Keratinocyte (primary cell): Measurements from ENCODE around the gene PARD6G. TPM values are rescaled to one million over a fixed set of nuclear protein-coding genes. Genes with fewer than 3 reads are reported as not detected.

ENCODE experiments used
- DNase-seq: peaks from one replicate; pipeline ENCODE4 v3.0.0-alpha.2; 2011; ENCODE audit warnings: low read depth, missing footprints, low spot score
- FAIRE-seq: peaks from 2 replicates; lab custom pipeline; 2011; peaks lifted over from hg19 to GRCh38; lab: Jason Lieb, UNC
- H2AFZ ChIP-seq: 2 replicates; pipeline ENCODE4 v1.6.0; 2012; ENCODE audit warnings: low read length, control low read depth, inconsistent platforms; ENCODE audit not compliant: control insufficient read depth
- H3K27ac ChIP-seq: 2 replicates; pipeline ENCODE4 v1.5.1; 2011; ENCODE audit warnings: low read length; ENCODE audit not compliant: control insufficient read depth, insufficient read depth
- H3K27me3 ChIP-seq: 3 replicates; pipeline ENCODE4 v1.6.0; 2011; ENCODE audit warnings: low read length; ENCODE audit not compliant: control insufficient read depth, insufficient read depth; ENCODE audit errors: extremely low read depth
- H3K36me3 ChIP-seq, 2 experiments: 2 replicates in 1 of 2; 3 replicates in 1 of 2; pipeline ENCODE4 v1.5.1; 2011; ENCODE audit warnings: low read length in 2 of 2, mild to moderate bottlenecking in 1 of 2; ENCODE audit not compliant: control insufficient read depth in 2 of 2, insufficient read depth in 2 of 2; ENCODE audit errors: extremely low read depth in 1 of 2
- H3K4me1 ChIP-seq: 3 replicates; pipeline ENCODE4 v1.5.1; 2011; ENCODE audit warnings: low read length; ENCODE audit not compliant: control insufficient read depth, insufficient read depth; ENCODE audit errors: extremely low read depth
- H3K4me2 ChIP-seq: 3 replicates; pipeline ENCODE4 v1.6.0; 2011; ENCODE audit warnings: low read depth, low read length; ENCODE audit not compliant: control insufficient read depth, insufficient read depth; ENCODE audit errors: extremely low read depth
- H3K4me3 ChIP-seq, 3 experiments: fragments of 200-600 bp in 1 of 3; sonication (generic) in 1 of 3; 2 replicates in 2 of 3; 3 replicates in 1 of 3; pipeline ENCODE4 v1.5.1; 2011 to 2016; ENCODE audit warnings: low read length in 3 of 3, mild to moderate bottlenecking in 3 of 3, control low read depth in 2 of 3, inconsistent platforms in 1 of 3, low read depth in 1 of 3, mixed read lengths in 1 of 3, mixed run types in 1 of 3, moderate library complexity in 1 of 3; ENCODE audit not compliant: control insufficient read depth in 2 of 3, insufficient read depth in 2 of 3; ENCODE audit errors: extremely low read depth in 1 of 3
- H3K79me2 ChIP-seq: 2 replicates; pipeline ENCODE4 v1.6.0; 2012; ENCODE audit warnings: low read length; ENCODE audit not compliant: control insufficient read depth, insufficient read depth
- H3K9ac ChIP-seq: 3 replicates; pipeline ENCODE4 v1.6.0; 2011; ENCODE audit warnings: low read length; ENCODE audit not compliant: control insufficient read depth, insufficient read depth; ENCODE audit errors: extremely low read depth
- H3K9me1 ChIP-seq: 3 replicates; pipeline ENCODE4 v1.6.0; 2011; ENCODE audit warnings: low read length; ENCODE audit not compliant: control insufficient read depth, insufficient read depth; ENCODE audit errors: extremely low read depth
- H3K9me3 ChIP-seq: 2 replicates; pipeline ENCODE4 v1.5.1; 2012; ENCODE audit warnings: low read depth, low read length; ENCODE audit not compliant: control insufficient read depth
- H4K20me1 ChIP-seq: 3 replicates; pipeline ENCODE4 v1.6.0; 2011; ENCODE audit warnings: low read length; ENCODE audit not compliant: control insufficient read depth, insufficient read depth; ENCODE audit errors: extremely low read depth
- CTCF ChIP-seq, 3 experiments: IDR thresholded peaks in 1 of 3; conservative IDR thresholded peaks in 1 of 3; optimal IDR thresholded peaks in 1 of 3; 2 replicates in 2 of 3; 3 replicates in 1 of 3; pipeline versions ENCODE3 to v1.5.1; 2011; ENCODE audit warnings: low read length in 3 of 3, mild to moderate bottlenecking in 3 of 3, moderate library complexity in 2 of 3, control low read depth in 1 of 3, inconsistent platforms in 1 of 3; ENCODE audit not compliant: insufficient read depth in 2 of 3; ENCODE audit errors: extremely low read depth in 1 of 3
- EZH2 ChIP-seq: IDR thresholded peaks from one replicate; pipeline ENCODE4 v1.6.1; 2012; ENCODE audit warnings: inconsistent platforms, mild to moderate bottlenecking, low read length, moderate library complexity
- dilution Hi-C: fragments of 300-500 bp; cut with MboI; formaldehyde crosslinking; loops from one replicate; pipeline ENCODE4 v1.7.0; 2020; ENCODE audit warnings: low sequenced_read_pairs; ENCODE audit not compliant: extremely low pct_ligation_motif_present
- polyA plus RNA-seq, 5 experiments: library from polyadenylated mRNA; depleted of rRNA in 3 of 5; stranded (reverse) in 3 of 5; stranded (forward) in 1 of 5; unstranded in 1 of 5; fragments of >200 nt; gene quantifications; 1 replicate in 1 of 5; 2 replicates in 3 of 5; 3 replicates in 1 of 5; pipeline versions ENCODE4 v1.2.1 to v1.2.3, GENCODE V29; 2011 to 2012; ENCODE audit warnings: missing spikeins in 2 of 5, low read depth in 1 of 5, low replicate concordance in 1 of 5

Gene PARD6G
- polyA plus RNA-seq, 1 donor (not counting 4 experiments of a cell fraction or from before 2014, with no cell fraction given): 21.3 TPM

- Histone ChIP-seq H3K27ac (peak overlapping the region; percentile 30), H3K79me2 (peaks cover 20% of the 10 kb centered on the region), H3K9ac (peak overlapping the region; percentile 7), H3K9me3 (no peaks in the 10 kb centered on the region), H3K9me1 (peaks cover 13% of the 10 kb centered on the region), H3K36me3 (no peaks in the 10 kb centered on the region), H4K20me1 (no peaks in the 10 kb centered on the region), H3K4me3 (no peak overlapping the region), H3K4me2 (peak overlapping the region; percentile 15), H2AFZ (no peak overlapping the region), H3K4me1 (peaks cover 71% of the 10 kb centered on the region), H3K27me3 (no peaks in the 10 kb centered on the region)
- TF ChIP-seq CTCF (optimal IDR thresholded peaks at IDR 0.05 in 1 of 3, IDR thresholded peaks at IDR 0.05 in 1 of 3, conservative IDR thresholded peaks at IDR 0.05 in 1 of 3; ENCODE audit: extremely low read depth in 1 of 3, insufficient read depth in 2 of 3, low read length in 3 of 3) (no peak), EZH2 (no peak)
- dilution Hi-C loops: no loop called here
- peak; percentile 85 for FAIRE-seq
- no peak for DNase-seq
Observed at GRCh38 chr18:80175451-80176204, 71.7 kb downstream of the PARD6G start.

GRCh38 chr18:80173060-80173459 lies 74.3 kb downstream of the PARD6G start:
- Histone ChIP-seq H2AFZ (no peak overlapping the region), H3K9me3 (no peaks in the 10 kb centered on the region), H3K27ac (no peak overlapping the region), H3K9ac (no peak overlapping the region), H4K20me1 (no peaks in the 10 kb centered on the region), H3K27me3 (no peaks in the 10 kb centered on the region), H3K4me1 (peaks cover 45% of the 10 kb centered on the region), H3K79me2 (peaks cover 20% of the 10 kb centered on the region), H3K4me2 (no peak overlapping the region), H3K36me3 (peaks cover 0 to 2% of the 10 kb centered on the region in 2 experiments), H3K9me1 (peaks cover 3% of the 10 kb centered on the region), H3K4me3 (no peak overlapping the region)
- dilution Hi-C loops: no loop called here
- FAIRE-seq (no peak), DNase-seq (no peak)
- TF ChIP-seq CTCF (optimal IDR thresholded peaks at IDR 0.05 in 1 of 3, IDR thresholded peaks at IDR 0.05 in 1 of 3, conservative IDR thresholded peaks at IDR 0.05 in 1 of 3; ENCODE audit: extremely low read depth in 1 of 3, insufficient read depth in 2 of 3, low read length in 3 of 3) (no peak), EZH2 (no peak)
